Measurements from ENCODE around the gene IGLL5. TPM values are rescaled to one million over a fixed set of nuclear protein-coding genes. Genes with fewer than 3 reads are reported as not detected.

Gene IGLL5
- total RNA-seq, 1 donor from 2014 or later = not detected

DNA sequence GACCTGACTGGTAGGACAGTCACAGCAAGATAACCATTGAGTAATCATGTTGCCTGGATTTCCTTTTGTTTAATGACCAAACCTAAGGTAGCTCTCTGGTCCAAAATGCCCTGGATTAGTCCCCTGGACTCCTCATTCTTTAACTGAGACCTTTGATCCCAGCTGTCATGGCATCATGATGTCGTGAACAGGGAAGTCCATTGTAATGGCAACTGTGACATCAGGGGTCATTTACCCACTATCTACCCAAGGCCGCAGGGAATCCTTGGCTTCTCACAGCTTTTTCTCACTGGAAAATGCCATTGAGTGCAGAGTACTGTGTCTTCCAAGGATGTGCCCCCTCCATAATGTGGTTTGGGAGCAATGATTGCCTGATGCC lies 29.1 kb upstream of the IGLL5 start:
- TF ChIP-seq, protein P1, sequence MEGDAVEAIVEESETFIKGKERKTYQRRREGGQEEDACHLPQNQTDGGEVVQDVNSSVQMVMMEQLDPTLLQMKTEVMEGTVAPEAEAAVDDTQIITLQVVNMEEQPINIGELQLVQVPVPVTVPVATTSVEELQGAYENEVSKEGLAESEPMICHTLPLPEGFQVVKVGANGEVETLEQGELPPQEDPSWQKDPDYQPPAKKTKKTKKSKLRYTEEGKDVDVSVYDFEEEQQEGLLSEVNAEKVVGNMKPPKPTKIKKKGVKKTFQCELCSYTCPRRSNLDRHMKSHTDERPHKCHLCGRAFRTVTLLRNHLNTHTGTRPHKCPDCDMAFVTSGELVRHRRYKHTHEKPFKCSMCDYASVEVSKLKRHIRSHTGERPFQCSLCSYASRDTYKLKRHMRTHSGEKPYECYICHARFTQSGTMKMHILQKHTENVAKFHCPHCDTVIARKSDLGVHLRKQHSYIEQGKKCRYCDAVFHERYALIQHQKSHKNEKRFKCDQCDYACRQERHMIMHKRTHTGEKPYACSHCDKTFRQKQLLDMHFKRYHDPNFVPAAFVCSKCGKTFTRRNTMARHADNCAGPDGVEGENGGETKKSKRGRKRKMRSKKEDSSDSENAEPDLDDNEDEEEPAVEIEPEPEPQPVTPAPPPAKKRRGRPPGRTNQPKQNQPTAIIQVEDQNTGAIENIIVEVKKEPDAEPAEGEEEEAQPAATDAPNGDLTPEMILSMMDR (IDR thresholded peaks at IDR 0.05; ENCODE audit: unreplicated experiment) = no peak
- no peak for DNase-seq (ENCODE audit: low spot score)
- no peak overlapping the region for H3K27ac Mint-ChIP-seq (ENCODE audit: unreplicated experiment)
- no peaks in the 10 kb centered on the region for H3K9me3 Mint-ChIP-seq (ENCODE audit: unreplicated experiment)
- no peak overlapping the region for H3K4me3 Mint-ChIP-seq (ENCODE audit: unreplicated experiment)
- H3K27me3 Mint-ChIP-seq (ENCODE audit: unreplicated experiment) = peaks cover 2% of the 10 kb centered on the region
- H3K4me1 Mint-ChIP-seq (ENCODE audit: unreplicated experiment) = no peaks in the 10 kb centered on the region
- H3K36me3 Mint-ChIP-seq (ENCODE audit: low read depth, unreplicated experiment) = no peaks in the 10 kb centered on the region

DNA sequence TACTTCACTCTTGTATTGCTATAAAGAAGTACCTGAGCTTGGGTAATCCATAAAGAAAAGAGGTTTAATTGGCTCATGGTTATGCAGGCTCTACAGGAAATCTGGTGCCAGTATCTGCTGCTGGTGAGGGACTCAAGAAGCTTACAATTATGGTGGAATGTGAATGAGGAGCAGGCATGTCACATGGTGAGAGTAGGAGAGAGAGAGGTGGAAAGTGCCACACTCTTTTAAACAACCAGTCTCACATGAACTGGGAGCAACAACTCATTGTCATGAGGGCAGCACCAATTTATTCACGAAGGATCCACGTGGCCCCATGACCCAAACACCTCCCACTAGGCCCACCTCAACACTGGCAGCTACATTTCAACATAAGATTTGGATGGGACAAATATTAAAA lies 24.6 kb upstream of the IGLL5 start:
- no peak for DNase-seq (ENCODE audit: low spot score)

DNA sequence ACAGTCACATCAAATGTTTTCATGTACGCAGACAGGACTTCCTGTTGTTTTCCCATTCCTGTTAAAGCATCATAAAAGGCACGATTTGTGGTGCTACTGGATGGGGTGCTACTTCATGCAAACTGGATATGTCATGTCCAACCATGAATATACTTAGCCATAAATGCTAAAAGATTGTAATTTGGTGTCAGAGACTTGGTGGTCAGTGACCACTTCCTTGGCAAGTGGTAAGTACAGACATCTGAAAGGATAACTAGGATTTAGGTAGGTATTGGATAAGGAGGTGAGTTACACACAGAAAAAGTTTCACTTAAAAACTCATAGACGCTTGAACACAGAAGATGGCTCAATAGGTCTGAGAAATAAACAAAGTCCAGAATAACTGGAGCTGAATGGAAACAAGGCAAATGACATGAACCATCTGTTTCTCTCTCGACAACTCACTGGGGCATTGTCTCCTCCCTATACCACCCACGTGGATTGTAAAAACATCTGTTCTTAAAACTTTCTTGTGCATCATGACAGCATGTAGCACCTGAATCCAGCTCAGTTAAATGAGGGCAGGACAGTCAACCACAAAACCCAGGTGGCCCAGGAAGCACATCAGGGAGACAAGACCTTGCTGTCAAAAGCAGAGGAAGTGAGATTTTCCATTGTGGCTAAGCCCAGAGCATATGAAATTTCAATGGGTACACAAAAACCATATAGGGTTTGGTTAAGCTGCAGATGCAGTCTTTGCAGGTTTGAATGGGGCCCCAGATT lies 22.1 kb upstream of the IGLL5 start:
- H3K4me1 Mint-ChIP-seq (ENCODE audit: unreplicated experiment) = no peaks in the 10 kb centered on the region
- TF ChIP-seq, protein P1 (IDR thresholded peaks at IDR 0.05; ENCODE audit: unreplicated experiment) = no peak
- no peak overlapping the region for H3K27ac Mint-ChIP-seq (ENCODE audit: unreplicated experiment)
- no peaks in the 10 kb centered on the region for H3K9me3 Mint-ChIP-seq (ENCODE audit: unreplicated experiment)
- DNase-seq (ENCODE audit: low spot score) = no peak
- H3K36me3 Mint-ChIP-seq (ENCODE audit: low read depth, unreplicated experiment) = no peaks in the 10 kb centered on the region
- H3K27me3 Mint-ChIP-seq (ENCODE audit: unreplicated experiment) = peaks cover 7% of the 10 kb centered on the region
- H3K4me3 Mint-ChIP-seq (ENCODE audit: unreplicated experiment) = no peak overlapping the region

More for the DNA sequence above, 24.6 kb upstream of the IGLL5 start:
- H3K27me3 Mint-ChIP-seq (ENCODE audit: unreplicated experiment) = peaks cover 6% of the 10 kb centered on the region
- no peaks in the 10 kb centered on the region for H3K9me3 Mint-ChIP-seq (ENCODE audit: unreplicated experiment)
- no peaks in the 10 kb centered on the region for H3K4me1 Mint-ChIP-seq (ENCODE audit: unreplicated experiment)
- no peaks in the 10 kb centered on the region for H3K36me3 Mint-ChIP-seq (ENCODE audit: low read depth, unreplicated experiment)
- no peak overlapping the region for H3K27ac Mint-ChIP-seq (ENCODE audit: unreplicated experiment)
- H3K4me3 Mint-ChIP-seq (ENCODE audit: unreplicated experiment) = no peak overlapping the region
- TF ChIP-seq, protein P1 (IDR thresholded peaks at IDR 0.05; ENCODE audit: unreplicated experiment) = no peak

DNA sequence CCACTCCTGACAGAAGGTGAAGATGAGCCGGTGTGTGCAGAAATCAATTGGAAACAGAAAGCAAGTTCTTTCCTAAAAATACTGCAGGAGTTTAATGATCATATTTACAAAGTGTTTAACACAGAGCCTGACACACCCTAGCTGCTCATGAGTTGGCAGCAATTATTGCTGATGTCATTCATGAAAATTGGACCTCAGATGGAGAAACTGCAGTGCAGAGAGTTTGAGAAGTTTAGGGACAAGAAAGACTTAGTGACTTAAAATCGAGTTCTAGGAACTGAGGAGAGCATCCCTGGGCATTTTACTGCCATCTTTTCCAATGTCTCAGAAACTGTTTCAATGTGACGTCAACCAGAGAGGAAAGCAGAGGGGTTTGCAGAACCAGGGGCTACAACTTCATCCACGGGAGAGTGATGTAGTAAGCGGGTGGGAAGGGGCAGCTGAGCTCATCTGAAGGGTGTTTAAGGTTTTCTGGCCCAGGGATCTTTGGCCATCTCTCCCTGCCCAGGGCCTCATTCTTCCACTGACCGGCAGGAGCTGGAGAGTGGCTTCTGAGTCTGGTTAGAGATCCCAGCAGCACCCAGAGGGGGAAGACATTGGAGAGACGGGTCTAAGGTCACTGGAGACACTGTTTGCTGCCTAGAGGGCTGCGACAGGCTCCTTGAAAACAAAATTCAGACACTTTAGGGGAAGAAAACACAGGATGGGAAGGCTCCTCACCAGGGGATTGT lies 21.1 kb upstream of the IGLL5 start:
- DNase-seq (ENCODE audit: low spot score) = no peak
- Mint-ChIP-seq H3K27ac (ENCODE audit: unreplicated experiment) (no peak overlapping the region), H3K4me1 (ENCODE audit: unreplicated experiment) (no peaks in the 10 kb centered on the region), H3K36me3 (ENCODE audit: low read depth, unreplicated experiment) (no peaks in the 10 kb centered on the region), H3K9me3 (ENCODE audit: unreplicated experiment) (no peaks in the 10 kb centered on the region), H3K27me3 (ENCODE audit: unreplicated experiment) (peaks cover 6% of the 10 kb centered on the region), H3K4me3 (ENCODE audit: unreplicated experiment) (no peak overlapping the region)
- TF ChIP-seq, protein P1 (IDR thresholded peaks at IDR 0.05; ENCODE audit: unreplicated experiment) = no peak

Data from endothelial cell (in vitro differentiated cells).